Measurements from ENCODE around the gene CDX1. TPM values are rescaled to one million over a fixed set of nuclear protein-coding genes. Genes with fewer than 3 reads are reported as not detected.

The CDX1 gene
- total RNA-seq, 1 experiment from 2014 or later: not detected

DNA sequence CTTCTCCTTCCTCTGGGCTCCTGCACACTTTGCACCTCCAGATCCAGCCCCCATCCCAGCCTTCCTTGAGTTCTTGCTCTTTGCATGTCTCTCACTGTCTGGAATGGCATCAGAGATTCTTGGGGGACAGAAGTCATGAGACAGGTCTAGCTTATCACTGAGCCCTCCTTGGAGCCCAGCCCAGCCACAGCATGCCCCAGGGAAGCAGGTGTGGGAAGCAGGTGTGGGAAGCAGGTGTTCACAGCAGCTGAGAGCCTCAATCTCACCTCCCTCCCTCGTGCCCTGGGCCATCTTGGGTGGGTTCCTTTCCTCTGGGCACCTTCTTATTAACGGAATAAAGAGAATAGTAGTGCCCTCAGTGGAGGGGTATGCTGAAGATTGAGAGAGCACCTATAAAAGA, 50.5 kb downstream of the CDX1 start:
- TF ChIP-seq EZH2phosphoT487 (IDR thresholded peaks at IDR 0.05; ENCODE audit: borderline replicate concordance, low read length): no peak
- TF ChIP-seq, protein P1, sequence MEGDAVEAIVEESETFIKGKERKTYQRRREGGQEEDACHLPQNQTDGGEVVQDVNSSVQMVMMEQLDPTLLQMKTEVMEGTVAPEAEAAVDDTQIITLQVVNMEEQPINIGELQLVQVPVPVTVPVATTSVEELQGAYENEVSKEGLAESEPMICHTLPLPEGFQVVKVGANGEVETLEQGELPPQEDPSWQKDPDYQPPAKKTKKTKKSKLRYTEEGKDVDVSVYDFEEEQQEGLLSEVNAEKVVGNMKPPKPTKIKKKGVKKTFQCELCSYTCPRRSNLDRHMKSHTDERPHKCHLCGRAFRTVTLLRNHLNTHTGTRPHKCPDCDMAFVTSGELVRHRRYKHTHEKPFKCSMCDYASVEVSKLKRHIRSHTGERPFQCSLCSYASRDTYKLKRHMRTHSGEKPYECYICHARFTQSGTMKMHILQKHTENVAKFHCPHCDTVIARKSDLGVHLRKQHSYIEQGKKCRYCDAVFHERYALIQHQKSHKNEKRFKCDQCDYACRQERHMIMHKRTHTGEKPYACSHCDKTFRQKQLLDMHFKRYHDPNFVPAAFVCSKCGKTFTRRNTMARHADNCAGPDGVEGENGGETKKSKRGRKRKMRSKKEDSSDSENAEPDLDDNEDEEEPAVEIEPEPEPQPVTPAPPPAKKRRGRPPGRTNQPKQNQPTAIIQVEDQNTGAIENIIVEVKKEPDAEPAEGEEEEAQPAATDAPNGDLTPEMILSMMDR (conservative IDR thresholded peaks at IDR 0.05; ENCODE audit: low read depth, low read length): no peak
- TF ChIP-seq EZH2 (IDR thresholded peaks at IDR 0.05; ENCODE audit: low read length, unreplicated experiment): no peak
- H4K20me1 ChIP-seq (ENCODE audit: low read length): no peaks in the 10 kb centered on the region
- POLR2A ChIA-PET (ENCODE audit: unreplicated experiment): no interaction called here
- no peaks in the 10 kb centered on the region for H3K27me3 ChIP-seq (ENCODE audit: low read length)
- no peaks in the 10 kb centered on the region for H3K9me2 ChIP-seq (replicated peaks; ENCODE audit: low read length)
- CTCF ChIA-PET: no interaction called here
- H3K4me3 ChIP-seq (ENCODE audit: low read length): no peak overlapping the region
- intact Hi-C loops (cut with micrococcal nuclease): loop anchor here (5.0 kb wide), 1 partner anchor 215 kb away; the partner anchor contains the start of genes HMGXB3 and TIGD6
- no peaks in the 10 kb centered on the region for H3K9me3 ChIP-seq (ENCODE audit: low read length)
- H3K4me2 ChIP-seq (ENCODE audit: low read length): no peak overlapping the region
- H2AFZ ChIP-seq (ENCODE audit: low read length): no peak overlapping the region
- H3K4me1 ChIP-seq (ENCODE audit: insufficient read depth, low read length): peaks cover 8% of the 10 kb centered on the region; the same call in 1 of the 2 replicates
- DNase-seq (no peak), ATAC-seq (no peak)
- no peak overlapping the region for H3K27ac ChIP-seq (ENCODE audit: low read length)
- H3F3A ChIP-seq (ENCODE audit: low read length, unreplicated experiment): no peaks in the 10 kb centered on the region
- H3K36me3 ChIP-seq (ENCODE audit: low read depth, low read length): no peaks in the 10 kb centered on the region
- H3K79me2 ChIP-seq (ENCODE audit: low read length): no peaks in the 10 kb centered on the region
- BruUV-seq (replicated peaks): no TSS peak
- no peak overlapping the region for H3K9ac ChIP-seq (ENCODE audit: low read length)

DNA sequence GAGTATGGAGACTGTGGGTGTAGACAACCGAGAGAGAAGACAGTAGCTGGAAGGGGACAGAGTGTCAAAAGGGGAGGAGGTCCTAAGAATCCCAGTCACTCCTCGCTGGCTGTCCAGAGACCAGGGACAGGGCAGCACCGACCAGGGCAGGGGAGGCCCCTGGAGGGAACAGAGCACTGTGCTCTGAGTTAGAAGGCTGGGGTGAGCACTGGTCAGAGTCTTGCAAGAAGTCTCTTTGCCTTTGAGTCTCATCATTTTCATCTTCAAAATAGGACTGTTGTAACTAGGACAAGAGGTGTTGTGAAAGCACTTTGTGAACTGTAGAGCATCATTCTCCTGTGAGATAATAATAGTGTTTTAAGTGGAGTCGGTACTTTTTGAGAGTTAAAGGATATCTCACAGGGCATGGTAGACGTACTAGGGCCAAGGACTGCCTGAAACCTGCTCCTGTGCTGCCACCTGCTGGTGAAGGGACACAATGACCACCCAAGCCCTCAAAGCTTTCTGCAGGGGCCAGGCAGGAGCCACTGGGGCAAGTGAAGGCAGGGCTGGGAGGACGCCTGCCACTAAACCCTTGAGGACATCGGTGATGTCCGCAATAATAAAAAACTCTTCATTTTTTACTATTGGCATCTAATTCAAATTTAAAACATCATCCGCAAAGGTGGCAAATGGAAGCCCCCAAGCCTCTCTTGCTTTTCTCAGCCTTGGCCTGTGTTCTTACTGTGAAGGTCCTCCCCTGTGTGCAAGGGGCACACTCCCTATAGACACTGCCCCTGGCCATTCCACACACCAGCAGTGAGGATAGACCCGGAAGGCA, 51.5 kb downstream of the CDX1 start:
- intact Hi-C loops (cut with micrococcal nuclease): loop anchor here (1.0 to 5.0 kb wide), 5 partner anchors 57 to 384 kb away; partner anchors contain the start of genes HMGXB3 and TIGD6
- peaks cover 8% of the 10 kb centered on the region; the same call in 1 of the 2 replicates for H3K4me1 ChIP-seq (ENCODE audit: insufficient read depth, low read length)
- POLR2A ChIA-PET (ENCODE audit: unreplicated experiment): no interaction called here
- no peaks in the 10 kb centered on the region for H3K9me3 ChIP-seq (ENCODE audit: low read length)
- no TSS peak for BruUV-seq (replicated peaks)
- H3K79me2 ChIP-seq (ENCODE audit: low read length): no peaks in the 10 kb centered on the region
- H3K27ac ChIP-seq (ENCODE audit: low read length): no peak overlapping the region
- H3K9ac ChIP-seq (ENCODE audit: low read length): no peak overlapping the region
- TF ChIP-seq EZH2 (IDR thresholded peaks at IDR 0.05; ENCODE audit: low read length, unreplicated experiment): no peak
- TF ChIP-seq, protein P1 (conservative IDR thresholded peaks at IDR 0.05; ENCODE audit: low read depth, low read length): peak; percentile 97
- no peak overlapping the region for H3K4me3 ChIP-seq (ENCODE audit: low read length)
- ATAC-seq (peak; percentile 94), DNase-seq (peak; percentile 93)
- no peak overlapping the region for H3K4me2 ChIP-seq (ENCODE audit: low read length)
- no peaks in the 10 kb centered on the region for H3F3A ChIP-seq (ENCODE audit: low read length, unreplicated experiment)
- CTCF ChIA-PET: interaction anchor here (0.6 kb wide), 2 partner anchors 14 to 193 kb away, joined by 3 read pairs; no protein-coding TSS in a partner anchor
- no peaks in the 10 kb centered on the region for H3K36me3 ChIP-seq (ENCODE audit: low read depth, low read length)
- H2AFZ ChIP-seq (ENCODE audit: low read length): no peak overlapping the region
- H3K27me3 ChIP-seq (ENCODE audit: low read length): no peaks in the 10 kb centered on the region
- no peaks in the 10 kb centered on the region for H4K20me1 ChIP-seq (ENCODE audit: low read length)
- no peaks in the 10 kb centered on the region for H3K9me2 ChIP-seq (replicated peaks; ENCODE audit: low read length)

GRCh38 chr5:150218693-150219035, 52.1 kb downstream of the CDX1 start:
- intact Hi-C loops (cut with micrococcal nuclease): loop anchor here (1.0 to 5.0 kb wide), 5 partner anchors 57 to 384 kb away; partner anchors contain the start of genes HMGXB3 and TIGD6
- H3K79me2 ChIP-seq (ENCODE audit: low read length): no peaks in the 10 kb centered on the region
- no peaks in the 10 kb centered on the region for H4K20me1 ChIP-seq (ENCODE audit: low read length)
- no TSS peak for BruUV-seq (replicated peaks)
- H3K9me2 ChIP-seq (replicated peaks; ENCODE audit: low read length): no peaks in the 10 kb centered on the region
- no peak for TF ChIP-seq EZH2phosphoT487 (IDR thresholded peaks at IDR 0.05; ENCODE audit: borderline replicate concordance, low read length)
- TF ChIP-seq EZH2 (IDR thresholded peaks at IDR 0.05; ENCODE audit: low read length, unreplicated experiment): no peak
- TF ChIP-seq, protein P1 (conservative IDR thresholded peaks at IDR 0.05; ENCODE audit: low read depth, low read length): no peak
- no peak overlapping the region for H3K9ac ChIP-seq (ENCODE audit: low read length)
- H2AFZ ChIP-seq (ENCODE audit: low read length): no peak overlapping the region
- H3K4me2 ChIP-seq (ENCODE audit: low read length): no peak overlapping the region
- ATAC-seq: no peak
- H3K4me3 ChIP-seq (ENCODE audit: low read length): no peak overlapping the region
- H3F3A ChIP-seq (ENCODE audit: low read length, unreplicated experiment): no peaks in the 10 kb centered on the region
- H3K27ac ChIP-seq (ENCODE audit: low read length): no peak overlapping the region
- POLR2A ChIA-PET (ENCODE audit: unreplicated experiment): no interaction called here
- CTCF ChIA-PET: interaction anchor here (0.6 kb wide), 5 partner anchors 13 to 192 kb away, joined by 3 to 7 read pairs (median 3); no protein-coding TSS in a partner anchor
- H3K36me3 ChIP-seq (ENCODE audit: low read depth, low read length): no peaks in the 10 kb centered on the region
- no peaks in the 10 kb centered on the region for H3K27me3 ChIP-seq (ENCODE audit: low read length)
- peaks cover 8% of the 10 kb centered on the region; the same call in 1 of the 2 replicates for H3K4me1 ChIP-seq (ENCODE audit: insufficient read depth, low read length)
- H3K9me3 ChIP-seq (ENCODE audit: low read length): no peaks in the 10 kb centered on the region
- no peak for DNase-seq
